H9 (cell line): ENCODE measurements around the gene TLR10. TPM values are rescaled to one million over a fixed set of nuclear protein-coding genes. Genes with fewer than 3 reads are reported as not detected.

Experiments
- DNase-seq: peaks from one replicate; pipeline ENCODE4 v3.0.0-alpha.2; 2017
- H2AFZ ChIP-seq: one replicate; pipeline ENCODE4 v1.6.1; 2013; ENCODE audit warnings: mild to moderate bottlenecking, low read length, control low read depth, moderate library complexity
- H2AK5ac ChIP-seq: 2 replicates; pipeline ENCODE4 v1.6.1; 2013; ENCODE audit warnings: low read length, control low read depth, mixed read lengths; ENCODE audit not compliant: insufficient read length
- H2BK120ac ChIP-seq: one replicate; pipeline ENCODE4 v1.6.1; 2013; ENCODE audit warnings: low read depth, mild to moderate bottlenecking, low read length, control low read depth, inconsistent platforms; ENCODE audit not compliant: poor library complexity, severe bottlenecking
- H2BK12ac ChIP-seq: 2 replicates; pipeline ENCODE4 v1.6.1; 2013; ENCODE audit warnings: low read length, control low read depth, mixed read lengths, low read depth; ENCODE audit not compliant: insufficient read length
- H2BK15ac ChIP-seq: 2 replicates; pipeline ENCODE4 v1.6.1; 2013; ENCODE audit warnings: low read depth, low read length, control low read depth
- H2BK20ac ChIP-seq: one replicate; pipeline ENCODE4 v1.6.1; 2013; ENCODE audit warnings: low read depth, mild to moderate bottlenecking, low read length, control low read depth, inconsistent platforms; ENCODE audit not compliant: poor library complexity, severe bottlenecking
- H2BK5ac ChIP-seq: 2 replicates; pipeline ENCODE4 v1.6.1; 2013; ENCODE audit warnings: low read length, control low read depth, mixed read lengths; ENCODE audit not compliant: insufficient read length
- H3K14ac ChIP-seq: 2 replicates; pipeline ENCODE4 v1.6.1; 2013; ENCODE audit warnings: low read length, control low read depth; ENCODE audit not compliant: insufficient read depth
- H3K18ac ChIP-seq: 2 replicates; pipeline ENCODE4 v1.6.1; 2013; ENCODE audit warnings: low read depth, mild to moderate bottlenecking, mixed read lengths, low read length, control low read depth; ENCODE audit not compliant: insufficient read length
- H3K23ac ChIP-seq: 2 replicates; pipeline ENCODE4 v1.6.1; 2013; ENCODE audit warnings: low read length, control low read depth, mixed read lengths, low read depth; ENCODE audit not compliant: insufficient read length
- H3K23me2 ChIP-seq: 2 replicates; pipeline ENCODE4 v1.6.1; 2013; ENCODE audit warnings: low read depth, mild to moderate bottlenecking, mixed read lengths, low read length, control low read depth; ENCODE audit not compliant: insufficient read length, poor library complexity, severe bottlenecking
- H3K27ac ChIP-seq: 2 replicates; pipeline ENCODE4 v1.5.1; 2013; ENCODE audit warnings: low read length, control low read depth, mixed read lengths, low read depth; ENCODE audit not compliant: insufficient read length
- H3K27me3 ChIP-seq: 2 replicates; pipeline ENCODE4 v1.6.1; 2013; ENCODE audit warnings: low read length, control low read depth, inconsistent platforms; ENCODE audit not compliant: insufficient read depth
- H3K4ac ChIP-seq: 2 replicates; pipeline ENCODE4 v1.6.1; 2013; ENCODE audit warnings: low read depth, mild to moderate bottlenecking, control low read depth, inconsistent platforms, low read length, moderate library complexity
- H3K4me1 ChIP-seq: 2 replicates; pipeline ENCODE4 v1.6.1; 2013; ENCODE audit warnings: low read length, control low read depth, inconsistent platforms; ENCODE audit not compliant: insufficient read depth
- H3K4me2 ChIP-seq: 2 replicates; pipeline ENCODE4 v1.6.1; 2013; ENCODE audit warnings: low read length, control low read depth, mixed read lengths; ENCODE audit not compliant: insufficient read length, insufficient read depth
- H3K56ac ChIP-seq: 2 replicates; pipeline ENCODE4 v1.6.1; 2013; ENCODE audit warnings: low read depth, mild to moderate bottlenecking, mixed read lengths, low read length, control low read depth; ENCODE audit not compliant: insufficient read length
- H3K79me1 ChIP-seq: 2 replicates; pipeline ENCODE4 v1.6.1; 2013; ENCODE audit warnings: low read depth, mild to moderate bottlenecking, moderate library complexity, low read length, control low read depth, inconsistent platforms; ENCODE audit not compliant: insufficient read depth, poor library complexity, severe bottlenecking
- H3K79me2 ChIP-seq: 2 replicates; pipeline ENCODE4 v1.6.1; 2013; ENCODE audit warnings: low read length, control low read depth, inconsistent platforms; ENCODE audit not compliant: insufficient read depth
- H3K9ac ChIP-seq: 2 replicates; pipeline ENCODE4 v1.6.1; 2013; ENCODE audit warnings: low read length, control low read depth, mixed read lengths; ENCODE audit not compliant: insufficient read length; ENCODE audit errors: extremely low read depth
- H3K9me3 ChIP-seq: one replicate; pipeline ENCODE4 v1.6.1; 2013; ENCODE audit warnings: low read depth, low read length, inconsistent platforms; ENCODE audit not compliant: control insufficient read depth
- H3T11ph ChIP-seq: one replicate; pipeline ENCODE4 v1.6.1; 2013; ENCODE audit warnings: mild to moderate bottlenecking, low read length, control low read depth, inconsistent platforms
- H4K20me1 ChIP-seq: one replicate; pipeline ENCODE4 v1.6.1; 2013; ENCODE audit not compliant: control insufficient read depth, insufficient read length, insufficient read depth
- H4K5ac ChIP-seq: 2 replicates; pipeline ENCODE4 v1.6.1; 2013; ENCODE audit warnings: low read depth, mild to moderate bottlenecking, mixed read lengths, low read length, control low read depth; ENCODE audit not compliant: insufficient read length
- H4K8ac ChIP-seq: replicated peaks from 2 replicates; pipeline ENCODE4 v1.6.1; 2013; ENCODE audit warnings: low read length, control low read depth, mixed read lengths, low read depth; ENCODE audit not compliant: insufficient read length
- H4K91ac ChIP-seq: 2 replicates; pipeline ENCODE4 v1.6.1; 2013; ENCODE audit warnings: low read depth, mild to moderate bottlenecking, moderate library complexity, mixed read lengths, low read length, control low read depth; ENCODE audit not compliant: insufficient read length
- H3K27ac Mint-ChIP-seq, 3 experiments: 2 replicates in 2 of 3; 3 replicates in 1 of 3; pipeline ENCODE4 v1.8.0; 2020 to 2021; ENCODE audit warnings: mixed read lengths in 3 of 3, mild to moderate bottlenecking in 1 of 3, moderate library complexity in 1 of 3
- H3K27me3 Mint-ChIP-seq: 2 replicates; pipeline ENCODE4 v1.8.0; 2021; ENCODE audit warnings: low read depth, mild to moderate bottlenecking, moderate library complexity, mixed read lengths
- H3K36me3 Mint-ChIP-seq, 3 experiments: 2 replicates in 2 of 3; 3 replicates in 1 of 3; pipeline ENCODE4 v1.8.0; 2020 to 2021; ENCODE audit warnings: low read depth in 3 of 3, mixed read lengths in 3 of 3; ENCODE audit not compliant: insufficient read depth in 1 of 3
- H3K4me1 Mint-ChIP-seq, 2 experiments: 2 replicates each; pipeline ENCODE4 v1.8.0; 2020; ENCODE audit warnings: mixed read lengths in 2 of 2
- H3K4me3 Mint-ChIP-seq, 2 experiments: 2 replicates in 1 of 2; 3 replicates in 1 of 2; pipeline ENCODE4 v1.8.0; 2020 to 2021; ENCODE audit warnings: mild to moderate bottlenecking in 2 of 2, mixed read lengths in 2 of 2, moderate library complexity in 1 of 2
- H3K9me3 Mint-ChIP-seq, 2 experiments: 2 replicates in 1 of 2; 3 replicates in 1 of 2; pipeline ENCODE4 v1.8.0; 2020; ENCODE audit warnings: mild to moderate bottlenecking in 2 of 2, mixed read lengths in 2 of 2, moderate library complexity in 1 of 2
- CTCF ChIP-seq: fragments of 200-600 bp; sonication (generic); conservative IDR thresholded peaks from 3 replicates; pipeline ENCODE4 v1.8.0; 2021; ENCODE audit warnings: antibody characterized with exemption, mild to moderate bottlenecking
- WGBS: extraction: QIAGEN DNeasy Blood & Tissue Kit; methylation state at CpG from one replicate; pipeline ENCODE4 v1.1.7; 2013; ENCODE audit warnings: missing lambda C conversion rate, low lambda C conversion rate, mixed read lengths; ENCODE audit not compliant: insufficient read length; ENCODE audit errors: extremely low coverage; 5-methylcytosine and 5-hydroxymethylcytosine counted together
- total RNA-seq: library from RNA; stranded (reverse); gene quantifications from 2 replicates; pipeline ENCODE4 v1.2.1, GENCODE V29; 2021

Gene TLR10
- total RNA-seq, 1 experiment from 2014 or later = not detected

- no peak overlapping the region for H3K4me2 ChIP-seq
- peaks cover 5 to 14% (median 12%) of the 10 kb centered on the region in 3 experiments; a peak in 5 of 7 replicates for H3K36me3 Mint-ChIP-seq
- H3K27ac ChIP-seq = no peak overlapping the region
- H3K23me2 ChIP-seq = no peaks in the 10 kb centered on the region
- no peak for TF ChIP-seq CTCF
- no peak overlapping the region for H3K4ac ChIP-seq
- H3K27me3 ChIP-seq = no peaks in the 10 kb centered on the region
- H3K9me3 ChIP-seq = no peaks in the 10 kb centered on the region
- no peak overlapping the region for H4K8ac ChIP-seq
- no peak overlapping the region for H3K9ac ChIP-seq
- H3K79me2 ChIP-seq = no peaks in the 10 kb centered on the region
- peaks cover 2% of the 10 kb centered on the region; the same call in 1 of the 2 replicates for H3K27me3 Mint-ChIP-seq
- H2BK120ac ChIP-seq = no peak overlapping the region
- H3K4me1 Mint-ChIP-seq = peaks cover 12 to 15% of the 10 kb centered on the region in 2 experiments
- no peak overlapping the region for H2AK5ac ChIP-seq
- no peak overlapping the region for H3K27ac Mint-ChIP-seq
- no peak overlapping the region for H4K5ac ChIP-seq
- no peak overlapping the region for H3K56ac ChIP-seq
- H3K18ac ChIP-seq = no peak overlapping the region
- no peak overlapping the region for H4K91ac ChIP-seq
- no peak for DNase-seq
- H2AFZ ChIP-seq = no peak overlapping the region
- H2BK12ac ChIP-seq = no peak overlapping the region
- H2BK5ac ChIP-seq = no peak overlapping the region
- peaks cover 14 to 17% of the 10 kb centered on the region in 2 experiments for H3K9me3 Mint-ChIP-seq
- H3K4me3 Mint-ChIP-seq = no peak overlapping the region
- no peaks in the 10 kb centered on the region; the same call in 1 of the 2 replicates for H3K4me1 ChIP-seq
- H3K79me1 ChIP-seq = no peaks in the 10 kb centered on the region
- H4K20me1 ChIP-seq = peaks cover 2% of the 10 kb centered on the region
- H2BK15ac ChIP-seq = no peak overlapping the region
- no peak overlapping the region for H3T11ph ChIP-seq
- WGBS = no CpG with 5 or more reads among the region's 4 CpGs
- no peak overlapping the region for H2BK20ac ChIP-seq
- H3K23ac ChIP-seq = no peak overlapping the region
- no peak overlapping the region for H3K14ac ChIP-seq
Observed at GRCh38 chr4:38730493-38730829, 52.3 kb downstream of the TLR10 start.
